K562 (cell line): ENCODE data around the gene MRPL58. TPM values are rescaled to one million over a fixed set of nuclear protein-coding genes. Genes with fewer than 3 reads are reported as not detected.

Experiments used
- BMI1 ChIP-seq: fragments of 150-350 bp; IDR thresholded peaks from 2 replicates; pipeline ENCODE4 v1.6.1; 2014; ENCODE audit warnings: low read length
- CC2D1A ChIP-seq: fragments of 450-650 bp; IDR thresholded peaks from 2 replicates; pipeline ENCODE4 v1.6.1; 2017; ENCODE audit warnings: mild to moderate bottlenecking
- CCAR2 ChIP-seq: fragments of 200-400 bp; formaldehyde crosslinking; IDR thresholded peaks from 2 replicates; pipeline ENCODE4 v1.6.1; 2017; ENCODE audit warnings: mild to moderate bottlenecking, low read depth, low read length
- CHCHD3 ChIP-seq: fragments of 250-450 bp; sonication (Bioruptor Pico); IDR thresholded peaks from 2 replicates; pipeline ENCODE4 v2.1.2; 2022; ENCODE audit warnings: mild to moderate bottlenecking
- CREBBP ChIP-seq: IDR thresholded peaks from one replicate; pipeline ENCODE4 v1.6.1; 2012; ENCODE audit warnings: low read depth, mild to moderate bottlenecking, control low read depth, inconsistent platforms, low read length
- DDX20 ChIP-seq: fragments of 450-650 bp; IDR thresholded peaks from 2 replicates; pipeline ENCODE4 v1.6.1; 2016; ENCODE audit warnings: missing genetic modification characterization, low read depth, mild to moderate bottlenecking, missing compliant biosample characterization, moderate library complexity
- MAFG ChIP-seq: fragments of 450-650 bp; conservative IDR thresholded peaks from 2 replicates; pipeline ENCODE4 v1.6.1; 2016; ENCODE audit warnings: missing genetic modification characterization, missing compliant biosample characterization
- MTF1 ChIP-seq: fragments of 250-450 bp; sonication (Bioruptor Pico); IDR thresholded peaks from 2 replicates; pipeline ENCODE4 v1.9.0; 2021; ENCODE audit warnings: moderate library complexity, mild to moderate bottlenecking, inconsistent platforms, borderline replicate concordance
- NFYB ChIP-seq: IDR thresholded peaks from 2 replicates; pipeline ENCODE4 v1.6.1; 2011; ENCODE audit warnings: mild to moderate bottlenecking, moderate library complexity; ENCODE audit not compliant: insufficient read length; ENCODE audit errors: extremely low read depth
- NUFIP1 ChIP-seq: fragments of 450-650 bp; IDR thresholded peaks from 2 replicates; pipeline ENCODE4 v1.6.1; 2018; ENCODE audit not compliant: partially characterized antibody
- PHF20 ChIP-seq: fragments of 450-650 bp; IDR thresholded peaks from 2 replicates; pipeline ENCODE4 v1.6.1; 2018; ENCODE audit not compliant: partially characterized antibody
- RCOR1 ChIP-seq, 2 experiments: IDR thresholded peaks; 2 replicates each; pipeline ENCODE4 v1.6.1; 2012; ENCODE audit warnings: low read depth in 2 of 2, low read length in 2 of 2, borderline replicate concordance in 1 of 2, improper control_type of control experiment in 1 of 2
- SMARCA4 ChIP-seq: fragments of 450-650 bp; IDR thresholded peaks from 2 replicates; pipeline ENCODE4 v1.6.1; 2016
- STAT5A ChIP-seq: IDR thresholded peaks from 2 replicates; pipeline ENCODE4 v1.6.1; 2012; ENCODE audit warnings: low read length, inconsistent platforms, borderline replicate concordance
- TEAD2 ChIP-seq: fragments of 450-650 bp; IDR thresholded peaks from 2 replicates; pipeline ENCODE4 v1.6.1; 2016; ENCODE audit warnings: missing genetic modification characterization, control low read depth, missing compliant biosample characterization
- TGIF2 ChIP-seq: sonication (generic); formaldehyde crosslinking; IDR thresholded peaks from 2 replicates; pipeline ENCODE4 v1.8.1; 2022; ENCODE audit warnings: mild to moderate bottlenecking, missing genetic modification reagents, moderate library complexity
- TRIM25 ChIP-seq: fragments of 450-650 bp; IDR thresholded peaks from 2 replicates; pipeline ENCODE4 v1.7.0; 2016; ENCODE audit warnings: borderline replicate concordance
- U2AF2 ChIP-seq: fragments of 200-400 bp; formaldehyde crosslinking; optimal IDR thresholded peaks from 2 replicates; pipeline ENCODE3; 2017; ENCODE audit warnings: low read depth, mild to moderate bottlenecking, low read length
- WHSC1 ChIP-seq: IDR thresholded peaks from one replicate; pipeline ENCODE4 v1.6.1; 2012; ENCODE audit warnings: low read length, control low read depth, inconsistent platforms
- YY1 ChIP-seq, 3 experiments: IDR thresholded peaks; 2 replicates each; pipeline ENCODE4 v1.6.1; 2011; ENCODE audit warnings: low read length in 2 of 3, mild to moderate bottlenecking in 2 of 3, moderate library complexity in 2 of 3, borderline replicate concordance in 1 of 3, control low read depth in 1 of 3, low read depth in 1 of 3; ENCODE audit not compliant: insufficient read depth in 3 of 3, insufficient replicate concordance in 2 of 3, control insufficient read depth in 1 of 3, insufficient read length in 1 of 3; ENCODE audit errors: extremely low read depth in 1 of 3
- ZBTB11 ChIP-seq, 3 experiments: fragments of 200-800 bp in 1 of 3; fragments of 250-450 bp in 1 of 3; fragments of 450-650 bp in 1 of 3; sonication (Bioruptor Pico) in 1 of 3; sonication (Bioruptor generic) in 1 of 3; formaldehyde crosslinking in 1 of 3; IDR thresholded peaks; 2 replicates each; pipeline versions ENCODE4 v1.6.1 to v1.8.0; 2016 to 2022; ENCODE audit warnings: mild to moderate bottlenecking in 2 of 3, missing genetic modification characterization in 2 of 3, missing compliant biosample characterization in 1 of 3, moderate library complexity in 1 of 3
- ZBTB7A ChIP-seq: IDR thresholded peaks from 2 replicates; pipeline ENCODE4 v1.6.1; 2011; ENCODE audit warnings: low read depth, mild to moderate bottlenecking, low read length, moderate library complexity, borderline replicate concordance; ENCODE audit not compliant: control insufficient read depth
- ZNF79 ChIP-seq: fragments of 250-450 bp; sonication (Bioruptor Pico); IDR thresholded peaks from 2 replicates; pipeline ENCODE4 v1.4.0; 2020; ENCODE audit warnings: low read depth, mild to moderate bottlenecking, moderate library complexity
- polyA plus RNA-seq, 8 experiments: library from polyadenylated mRNA; depleted of rRNA in 4 of 8; stranded (reverse) in 5 of 8; unstranded in 3 of 8; fragments of >200 nt; fragmentation: Nextera tagmentation in 2 of 8; fragmentation: Illumina TruSeq in 1 of 8; extraction: Ambion mirVana in 2 of 8; extraction: Trizol in 1 of 8; gene quantifications; 2 replicates each; pipeline versions ENCODE4 v1.2.1 to v1.2.3, GENCODE V29; 2011 to 2014; ENCODE audit warnings: inconsistent platforms in 1 of 8, missing spikeins in 1 of 8
- total RNA-seq, 7 experiments: library from RNA; depleted of rRNA in 6 of 7; stranded (reverse); fragments of >200 nt in 6 of 7; fragmentation: Illumina TruSeq in 2 of 7; extraction: Trizol in 2 of 7; gene quantifications; 2 replicates each; pipeline versions ENCODE4 v1.2.1 to v1.2.3, GENCODE V29; 2011 to 2021; ENCODE audit warnings: low replicate concordance in 1 of 7

Gene MRPL58
- total and polyA plus RNA-seq, 9 of the 15 experiments (the other 6 are each of a cell fraction or from before 2014, with no cell fraction given) = 30.8 to 107 (median 72.4) TPM

DNA sequence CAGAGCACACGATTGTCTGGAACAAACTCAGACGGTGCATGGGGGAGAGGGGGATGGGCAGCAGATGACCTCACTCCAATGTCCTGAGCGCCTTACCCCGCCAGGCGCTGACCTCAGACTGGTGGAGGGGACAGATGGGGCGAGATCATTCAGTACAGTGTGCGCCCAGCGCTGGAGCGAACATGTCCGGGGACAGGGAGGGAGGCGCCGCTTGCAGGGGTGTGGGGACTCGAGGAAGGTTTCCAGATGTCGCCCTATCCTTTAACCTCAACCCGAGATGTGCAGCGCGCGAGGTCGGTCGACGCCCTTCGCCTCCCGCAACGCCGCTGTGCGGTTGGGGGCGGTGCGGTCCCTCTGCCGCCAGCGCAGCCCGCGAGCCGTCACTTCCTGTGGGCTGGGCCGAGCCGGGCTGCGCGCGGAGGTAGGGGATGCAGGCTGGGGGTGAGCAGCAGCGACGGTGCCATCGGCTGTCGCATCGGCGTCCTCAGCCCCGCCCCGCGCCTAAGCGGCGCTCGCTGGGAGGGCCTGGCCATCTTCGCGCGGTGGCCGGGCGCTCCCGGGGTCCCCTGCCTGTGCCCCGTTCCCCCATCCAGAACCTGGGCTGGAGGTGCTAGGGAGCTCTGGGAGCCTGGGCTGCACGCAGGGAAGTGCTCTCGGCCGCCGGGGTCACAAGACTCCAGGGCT is 30.3 kb upstream of the MRPL58 start (continued):
- TF ChIP-seq MTF1 (CRISPR knock-in tag) (no peak), CC2D1A (no peak), WHSC1 (no peak), TRIM25 (no peak), MAFG (tag) (no peak), ZBTB11 (CRISPR knock-in tag; IDR thresholded peaks at IDR 0.05) (peak in 1 of 3 experiments; percentile 82; a peak in 2 of 6 replicates), RCOR1 (IDR thresholded peaks at IDR 0.05; ENCODE audit: borderline replicate concordance in 1 of 2, low read depth in 2 of 2, low read length in 2 of 2) (peak in 1 of 2 experiments; percentile 58; a peak in 3 of 4 replicates), SMARCA4 (peak; percentile 76), TGIF2 (CRISPR knock-in tag) (no peak), NUFIP1 (no peak), ZBTB7A (peak; percentile 65; the same call in 1 of the 2 replicates), ZNF79 (CRISPR knock-in tag) (no peak), YY1 (IDR thresholded peaks at IDR 0.05; ENCODE audit: borderline replicate concordance in 1 of 3, control insufficient read depth in 1 of 3, extremely low read depth in 1 of 3, insufficient read depth in 3 of 3, insufficient read length in 1 of 3, insufficient replicate concordance in 2 of 3, low read depth in 1 of 3, low read length in 2 of 3) (peak in 2 of 3 experiments; percentile 43 to 62), TEAD2 (tag) (no peak), NFYB (no peak), CREBBP (no peak), CHCHD3 (CRISPR knock-in tag) (no peak), CCAR2 (no peak), PHF20 (peak; percentile 48), STAT5A (no peak), DDX20 (tag) (no peak), U2AF2 (no peak), BMI1 (no peak)
